Liver (tissue), 3 donors: ENCODE data around the gene LGALS7B.

ENCODE experiments used
- CTCF ChIP-seq: fragments of 150-350 bp; IDR thresholded peaks from 2 replicates; pipeline ENCODE4 v1.5.1; 2017; ENCODE audit warnings: improper control_type of control experiment, low read depth, low read length; ENCODE audit not compliant: missing input control
- FOXA1 ChIP-seq: IDR thresholded peaks from 2 replicates; pipeline ENCODE4 v1.6.1; 2016; ENCODE audit warnings: antibody characterized with exemption
- HNF4G ChIP-seq: IDR thresholded peaks from 2 replicates; pipeline ENCODE4 v1.6.1; 2016; ENCODE audit warnings: antibody characterized with exemption
- JUND ChIP-seq, 2 donors: IDR thresholded peaks; 2 replicates each; pipeline ENCODE4 v1.6.1; 2016; ENCODE audit warnings: antibody characterized with exemption in 2 of 2
- MAX ChIP-seq: IDR thresholded peaks from 2 replicates; pipeline ENCODE4 v1.6.1; 2016; ENCODE audit warnings: antibody characterized with exemption
- RAD21 ChIP-seq, 2 donors: IDR thresholded peaks; 2 replicates each; pipeline ENCODE4 v1.6.1; 2016; ENCODE audit warnings: antibody characterized with exemption in 2 of 2, mild to moderate bottlenecking in 2 of 2
- REST ChIP-seq: IDR thresholded peaks from 2 replicates; pipeline ENCODE4 v1.6.1; 2016; ENCODE audit warnings: antibody characterized with exemption, mild to moderate bottlenecking
- RXRA ChIP-seq, 2 donors: IDR thresholded peaks; 2 replicates each; pipeline ENCODE4 v1.6.1; 2017 to 2018; ENCODE audit warnings: antibody characterized with exemption in 2 of 2, mild to moderate bottlenecking in 1 of 2
- SP1 ChIP-seq: IDR thresholded peaks from 2 replicates; pipeline ENCODE4 v1.6.1; 2018; ENCODE audit warnings: antibody characterized with exemption, mild to moderate bottlenecking
- TAF1 ChIP-seq: conservative IDR thresholded peaks from 2 replicates; pipeline ENCODE4 v1.6.1; 2016; ENCODE audit warnings: antibody characterized with exemption, mild to moderate bottlenecking
- YY1 ChIP-seq: IDR thresholded peaks from 2 replicates; pipeline ENCODE4 v1.6.1; 2016; ENCODE audit warnings: antibody characterized with exemption, mild to moderate bottlenecking
- ZBTB33 ChIP-seq: IDR thresholded peaks from 2 replicates; pipeline ENCODE4 v1.6.1; 2016; ENCODE audit warnings: antibody characterized with exemption
- TF ChIP-seq, protein P1 (sequence below): IDR thresholded peaks from 2 replicates; pipeline ENCODE4 v1.6.1; 2016; ENCODE audit warnings: antibody characterized with exemption
- donor health status: healthy.
- donor health status: healthy.

DNA sequence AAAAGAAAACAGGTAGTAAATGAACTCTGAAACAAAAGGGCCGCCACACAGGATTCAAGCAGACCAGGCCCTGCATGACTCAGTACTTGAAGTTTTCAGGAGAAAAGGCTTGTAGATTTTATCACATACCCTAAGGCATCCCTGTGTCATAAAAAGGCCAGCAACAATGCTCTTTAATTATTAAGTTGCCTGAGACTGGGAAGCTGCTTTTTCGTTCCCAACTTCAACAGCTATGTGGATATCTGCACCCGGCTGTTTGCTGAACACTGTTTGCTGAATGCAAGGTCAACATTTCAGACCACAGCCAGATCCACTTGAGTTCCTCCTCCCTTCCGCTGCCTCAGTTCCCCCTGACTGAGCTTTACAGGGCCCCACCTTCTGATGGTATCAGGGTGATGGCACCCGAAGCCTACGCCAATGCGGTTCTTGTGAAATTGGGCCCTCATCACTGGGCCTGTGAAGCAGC lies 48.7 kb downstream of the LGALS7B start:
- TF ChIP-seq CTCF, result no peak
- no peak for TF ChIP-seq REST
- TF ChIP-seq MAX, result no peak
- peak in 1 of 2 donors; percentile 61 for TF ChIP-seq RXRA (IDR thresholded peaks at IDR 0.05)
- TF ChIP-seq, protein P1, sequence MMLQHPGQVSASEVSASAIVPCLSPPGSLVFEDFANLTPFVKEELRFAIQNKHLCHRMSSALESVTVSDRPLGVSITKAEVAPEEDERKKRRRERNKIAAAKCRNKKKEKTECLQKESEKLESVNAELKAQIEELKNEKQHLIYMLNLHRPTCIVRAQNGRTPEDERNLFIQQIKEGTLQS, result no peak
- TF ChIP-seq JUND (IDR thresholded peaks at IDR 0.05), result no peak
- peak; percentile 45 for TF ChIP-seq SP1
- no peak for TF ChIP-seq FOXA1
- TF ChIP-seq RAD21 (IDR thresholded peaks at IDR 0.05), result peak; percentile 23 to 27
- no peak for TF ChIP-seq HNF4G
- no peak for TF ChIP-seq YY1
- TF ChIP-seq TAF1, result no peak
- no peak for TF ChIP-seq ZBTB33
